GM21576 (cell line): ENCODE measurements around the gene KLHL21.

Experiments used
- ATAC-seq: cut with Tn5 transposase; IDR thresholded peaks from one replicate; pipeline ENCODE4 v1.9.1; 2021; ENCODE audit warnings: mild to moderate bottlenecking, moderate library complexity; ENCODE audit not compliant: unreplicated experiment

The KLHL21 gene

DNA sequence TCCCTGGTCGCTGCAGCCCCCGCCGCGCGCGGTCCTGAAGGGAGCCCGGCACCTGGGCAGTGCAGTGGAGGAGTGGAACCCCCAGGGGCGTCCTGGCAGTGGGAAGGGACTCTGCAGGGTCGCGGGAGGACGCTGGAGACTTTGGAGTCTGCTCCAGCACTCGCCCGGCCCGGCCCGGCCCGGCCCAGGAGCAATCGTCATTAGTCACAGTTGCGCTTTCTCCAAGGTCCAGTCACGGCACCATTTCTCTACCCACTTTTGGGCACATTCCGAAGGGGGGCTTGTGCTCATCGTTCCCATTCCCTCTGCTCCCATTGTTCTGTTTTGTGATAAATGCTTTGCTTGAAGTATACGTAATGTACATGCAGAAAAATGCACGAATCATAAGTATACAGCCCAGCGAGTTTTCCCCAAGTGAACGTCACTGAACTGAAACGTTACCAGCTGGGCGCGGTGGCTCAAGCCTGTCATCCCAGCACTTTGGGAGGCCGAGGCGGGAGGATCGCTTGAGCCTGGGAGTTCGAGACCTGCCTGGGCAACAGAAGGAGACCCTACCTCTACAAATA is 23.0 kb upstream of the KLHL21 start:
- no peak for ATAC-seq

- peak; percentile 81 for ATAC-seq
These were observed 22.3 kb upstream of the KLHL21 start, which contains the start of gene THAP3 for GRCh38 chr1:6624710-6625583. Gene THAP3 (plus strand): TSS chr1:6624868. CDS start chr1:6625219, 351 bp downstream.

DNA sequence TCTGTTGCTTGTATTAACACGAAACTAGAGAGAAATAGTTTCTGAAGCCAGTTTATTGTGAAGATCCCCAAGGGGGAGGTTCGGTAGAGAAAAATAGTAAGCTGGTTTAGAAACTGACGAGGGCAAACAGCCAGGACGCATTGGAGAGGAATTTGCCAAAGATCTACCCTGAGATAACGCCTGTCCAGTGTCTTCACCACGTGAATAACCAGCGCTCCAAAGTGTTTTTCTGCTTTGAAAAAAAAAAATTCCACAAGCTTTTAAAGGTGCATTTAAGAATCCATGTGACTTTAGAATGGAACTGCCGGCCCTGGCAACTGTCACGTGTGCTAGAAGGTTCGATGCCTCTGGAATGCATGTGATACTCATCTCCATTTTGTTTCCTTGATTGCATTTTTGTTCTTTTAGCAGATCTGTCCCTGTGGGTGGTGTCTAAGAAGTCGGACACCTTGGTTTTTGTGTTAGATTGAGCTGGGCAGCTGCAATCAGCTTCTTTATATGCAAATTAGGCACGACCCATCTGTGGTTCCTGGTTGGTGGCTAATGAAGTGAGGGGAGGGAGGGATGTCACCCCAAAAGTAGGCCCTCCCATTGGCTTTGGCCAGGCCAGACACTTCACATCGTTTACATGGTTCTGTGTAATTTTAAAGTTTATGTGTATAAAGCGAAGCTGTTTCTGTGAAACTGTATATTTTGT is 20.7 kb upstream of the KLHL21 start:
- ATAC-seq: no peak

DNA sequence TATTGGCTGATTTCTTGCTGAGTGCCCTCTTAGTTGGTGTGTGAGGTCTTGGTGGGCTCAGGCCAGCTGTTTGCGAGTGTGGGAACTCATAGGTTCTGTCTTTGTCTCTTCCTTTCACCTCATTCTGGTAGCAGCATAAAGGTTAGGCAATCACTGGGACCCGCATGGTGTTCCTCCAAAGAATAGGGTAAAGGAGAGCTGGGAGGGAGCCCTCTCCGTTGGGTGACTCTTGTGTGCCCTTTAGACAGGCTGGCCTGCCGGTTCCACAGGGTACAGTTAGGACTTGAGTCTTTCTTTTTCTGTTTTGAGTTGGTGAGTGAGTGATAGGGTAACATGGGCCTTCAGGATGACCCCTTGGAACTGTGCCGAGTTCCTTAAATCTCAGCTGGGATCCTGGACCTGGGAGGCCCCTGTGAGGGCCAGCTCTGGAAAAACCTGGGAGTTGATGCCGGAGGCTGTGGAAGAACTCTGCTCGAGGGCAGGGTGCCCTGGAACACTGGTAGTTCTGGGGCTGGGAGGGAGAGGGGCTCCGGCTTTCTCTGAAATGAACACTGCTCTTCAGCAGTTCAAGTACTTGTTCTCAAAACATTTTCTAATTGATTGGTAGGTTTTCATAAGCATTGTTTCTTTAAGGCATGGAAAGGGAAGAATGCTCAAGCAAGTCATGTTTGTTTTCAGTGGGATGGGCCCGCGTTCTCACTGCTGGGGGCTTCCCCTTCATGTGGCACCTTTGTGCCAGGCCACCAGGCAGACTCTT is 19.9 kb upstream of the KLHL21 start:
- ATAC-seq: no peak

GRCh38 chr1:6621429-6622391 is 19.0 kb upstream of the KLHL21 start:
- no peak for ATAC-seq

- ATAC-seq: no peak
These were observed 16.4 kb upstream of the KLHL21 start for GRCh38 chr1:6619045-6619444.

DNA sequence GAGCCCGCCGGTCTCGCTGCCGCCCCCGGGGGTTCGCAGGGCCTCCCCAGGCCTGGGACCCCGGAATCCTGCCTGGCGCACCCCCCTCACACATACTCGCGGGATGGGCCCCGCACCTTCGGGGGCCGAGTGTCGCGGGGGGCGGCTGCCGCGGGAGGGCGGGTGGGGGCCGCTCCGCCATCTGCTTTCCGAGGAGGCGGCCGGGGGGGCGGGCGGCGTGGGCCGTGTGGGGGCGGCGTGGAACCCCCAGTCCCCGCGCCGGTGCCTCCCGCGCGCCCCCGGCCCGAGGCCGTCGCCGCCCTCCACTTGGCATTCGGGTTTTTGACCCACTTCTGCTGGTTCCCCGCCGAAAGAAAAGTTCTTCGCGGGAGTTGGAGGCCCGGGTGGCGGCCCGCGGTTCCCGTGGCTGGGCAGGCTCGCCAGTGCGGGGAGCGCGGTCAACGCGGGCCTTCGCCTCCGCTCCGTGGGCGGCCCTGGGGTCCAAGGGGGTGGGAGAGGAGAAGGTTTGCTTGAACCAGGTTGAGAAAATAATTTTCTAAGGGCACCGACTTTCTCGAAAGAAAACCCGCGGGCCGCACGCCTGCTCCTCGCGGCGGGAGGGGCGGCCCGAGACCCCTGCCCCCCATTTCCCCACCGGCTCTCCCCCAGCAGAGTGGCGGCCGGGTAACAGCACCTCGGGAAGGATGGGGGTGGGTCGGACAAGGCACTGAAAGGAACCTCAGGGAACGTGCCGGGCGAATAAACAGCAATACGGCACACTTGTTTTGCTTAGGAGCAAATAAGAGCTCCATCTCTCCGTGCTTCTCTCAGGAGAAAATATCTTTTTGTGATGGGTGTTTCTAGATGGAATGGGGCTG is 12.5 kb upstream of the KLHL21 start:
- ATAC-seq: no peak

GRCh38 chr1:6614019-6614928 is 11.6 kb upstream of the KLHL21 start:
- no peak for ATAC-seq

DNA sequence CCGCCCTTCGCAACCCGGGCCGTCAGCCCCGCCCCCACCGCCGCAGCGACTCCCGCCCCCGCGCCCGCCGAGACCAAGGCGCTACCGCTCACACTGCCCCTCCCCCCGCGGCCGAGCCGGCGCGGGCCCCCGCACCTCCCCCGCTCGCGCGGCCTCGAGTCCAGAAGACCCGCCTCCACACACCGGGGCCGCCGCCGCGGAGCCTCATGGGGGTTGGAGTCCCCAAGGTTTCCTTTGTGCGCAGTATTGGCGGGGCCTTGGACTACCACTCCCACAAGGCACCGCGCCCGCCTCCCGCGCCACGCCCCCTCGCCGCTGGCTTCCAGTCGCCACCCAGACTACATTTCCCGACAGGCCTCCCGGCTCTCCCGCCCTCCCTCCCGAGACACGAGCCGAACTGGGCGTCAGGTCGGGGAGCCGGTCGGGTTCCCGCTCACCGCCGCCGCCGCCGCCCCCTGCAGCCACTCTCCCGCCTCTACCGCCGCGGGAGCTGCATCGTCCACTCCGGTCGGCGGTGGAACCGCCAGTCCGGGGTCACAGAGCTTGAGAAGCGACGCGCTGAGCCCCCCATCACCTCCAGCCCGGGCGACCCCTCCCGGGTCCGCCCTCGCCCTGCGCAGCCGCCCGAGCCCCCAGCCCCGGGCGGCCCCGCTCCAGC is 10.8 kb upstream of the KLHL21 start, which contains the start of gene PHF13:
TSS of gene PHF13 (plus strand) at position 371 of the 658 bp plus-strand sequence. CDS start 336 bp downstream, outside the sequence.
- ATAC-seq: peak; percentile 82

DNA sequence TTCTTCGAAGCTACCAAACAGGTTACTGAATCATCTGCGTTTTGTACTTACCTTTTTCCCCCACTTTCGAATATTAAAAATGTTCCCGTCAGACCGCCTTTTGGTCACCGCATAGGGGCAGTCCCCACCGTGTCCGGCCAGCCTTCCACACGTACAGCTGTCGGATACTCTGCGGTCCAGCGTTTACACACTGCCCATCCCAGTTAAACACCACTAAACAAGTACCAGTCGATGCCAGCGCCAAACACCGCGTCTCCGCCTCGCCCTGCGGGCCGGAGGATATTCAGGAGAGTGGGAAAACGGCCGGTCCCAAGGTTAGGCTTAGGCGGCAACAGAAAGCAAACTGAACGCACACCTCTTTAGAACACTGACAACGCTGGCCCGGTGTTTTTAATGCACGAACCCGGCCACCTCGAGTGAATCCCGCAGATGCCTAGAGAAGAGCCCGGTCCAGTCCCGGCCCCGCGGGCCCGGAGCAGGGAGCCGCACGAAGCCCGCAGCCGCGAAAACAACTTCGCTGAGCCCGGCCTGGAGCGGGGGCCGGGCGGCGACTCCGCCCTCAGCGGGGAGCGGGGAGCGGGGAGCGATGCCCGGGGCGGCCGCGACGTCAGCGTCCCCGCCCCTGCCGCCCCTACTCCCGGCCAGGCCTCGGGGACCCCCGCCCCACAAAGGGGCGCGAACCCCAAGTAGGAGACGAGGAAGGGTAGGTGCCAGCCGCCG is 10.1 kb upstream of the KLHL21 start:
- peak; percentile 30 for ATAC-seq

DNA sequence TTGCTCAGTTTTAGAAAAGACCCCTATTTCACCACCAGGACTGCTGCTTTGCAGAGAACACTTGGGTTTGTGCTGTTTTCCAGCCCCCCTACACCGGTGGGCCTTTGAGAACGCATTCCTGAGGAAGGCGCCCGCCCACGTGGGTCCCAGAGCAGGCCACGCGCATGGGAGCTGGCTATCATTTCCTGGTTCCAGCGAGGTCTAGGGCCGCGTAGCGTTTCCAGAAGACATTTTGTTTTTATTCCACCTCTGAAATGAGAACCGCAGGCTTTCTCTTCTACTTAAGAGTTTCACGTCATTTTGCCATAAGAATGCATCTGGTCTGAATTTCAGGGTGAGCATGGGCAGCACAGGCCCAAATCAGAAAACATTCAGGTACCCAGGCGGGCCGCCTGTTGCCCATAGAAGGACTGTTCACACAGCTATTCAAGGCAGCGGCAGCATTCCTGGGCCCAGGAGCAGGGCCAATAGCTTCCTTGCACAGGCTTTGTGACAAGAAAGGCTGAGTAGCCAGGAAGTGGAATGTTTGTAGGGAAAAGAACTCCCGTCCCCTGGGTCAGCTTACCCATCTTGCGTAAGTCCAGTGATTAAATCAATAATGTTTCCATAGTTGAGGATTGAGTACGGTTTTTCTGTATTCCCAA is 1.4 kb upstream of the KLHL21 start:
- no peak for ATAC-seq

DNA sequence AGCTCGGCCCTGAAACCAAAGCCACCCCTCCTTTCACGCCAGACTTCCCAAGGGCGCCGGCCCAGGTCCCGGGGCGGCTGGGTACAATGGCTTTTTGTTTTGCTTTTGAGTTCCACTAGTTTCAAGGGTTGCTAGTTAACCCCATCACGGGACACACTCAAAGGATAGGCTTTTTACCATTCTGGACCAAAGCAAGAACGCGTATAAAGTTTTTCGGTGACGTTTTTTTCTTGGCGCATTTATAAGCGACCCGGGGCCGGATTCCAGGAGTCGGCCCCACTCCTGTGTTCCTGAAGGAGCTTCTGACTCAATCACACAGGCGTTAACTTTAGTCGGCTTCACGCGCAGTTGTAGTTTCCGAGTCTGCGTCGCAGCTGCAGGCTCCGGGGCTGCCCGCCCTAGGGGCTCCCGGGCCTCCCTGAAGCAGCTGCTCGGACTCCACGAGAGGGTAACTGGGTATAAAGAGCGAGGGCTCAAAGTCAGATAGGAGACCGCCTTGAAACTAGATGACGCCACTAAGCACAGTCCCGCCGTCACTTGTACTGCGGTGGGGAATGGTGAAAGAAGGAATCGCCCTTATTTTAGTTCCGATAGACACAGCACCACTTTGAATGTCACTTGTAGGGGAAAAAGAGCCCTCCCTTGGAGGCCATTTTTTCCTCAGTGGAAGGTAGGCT is 707 bp upstream of the KLHL21 start:
- peak; percentile 17 for ATAC-seq

- no peak for ATAC-seq
These were observed 573 bp downstream of the KLHL21 start for GRCh38 chr1:6601923-6602668.

- ATAC-seq: peak; percentile 39
These were observed 1.4 kb downstream of the KLHL21 start for GRCh38 chr1:6601049-6601922.
